DND-41 (cell line): ENCODE measurements around the gene SCCPDH.

Source experiments
- ATAC-seq: fragments of 200-7000 bp; cut with Tn5 transposase; 3 replicates; pipeline ENCODE4 v1.9.1; 2021; ENCODE audit warnings: low read depth; ENCODE audit not compliant: insufficient read depth
- DNase-seq: peaks from one replicate; pipeline ENCODE4 v3.0.0-alpha.2; 2020
- H2AFZ ChIP-seq: 2 replicates; pipeline ENCODE4 v1.6.0; 2012; ENCODE audit warnings: low read depth, low read length
- H3K27ac ChIP-seq: 2 replicates; pipeline ENCODE4 v1.5.1; 2012; ENCODE audit warnings: low read length, inconsistent platforms
- H3K27me3 ChIP-seq: fragments of 200-600 bp; sonication (generic); 2 replicates; pipeline ENCODE4 v1.6.0; 2012; ENCODE audit warnings: low read length, mild to moderate bottlenecking, inconsistent platforms; ENCODE audit not compliant: insufficient read depth, poor library complexity
- H3K36me3 ChIP-seq: 2 replicates; pipeline ENCODE4 v1.5.1; 2012; ENCODE audit warnings: low read length, inconsistent platforms; ENCODE audit not compliant: insufficient read depth
- H3K4me1 ChIP-seq: 2 replicates; pipeline ENCODE4 v1.5.1; 2012; ENCODE audit warnings: mild to moderate bottlenecking, low read length; ENCODE audit not compliant: insufficient read depth
- H3K4me2 ChIP-seq: 2 replicates; pipeline ENCODE4 v1.6.0; 2012; ENCODE audit warnings: mild to moderate bottlenecking, moderate library complexity, low read length, inconsistent platforms; ENCODE audit not compliant: insufficient read depth
- H3K4me3 ChIP-seq, 2 experiments: fragments of 200-600 bp in 1 of 2; shearing (Covaris generic) in 1 of 2; 2 replicates each; pipeline ENCODE4 v1.5.1; 2012 to 2016; ENCODE audit warnings: inconsistent platforms in 2 of 2, low read length in 2 of 2, mild to moderate bottlenecking in 2 of 2, low read depth in 1 of 2, moderate library complexity in 1 of 2
- H3K79me2 ChIP-seq: 2 replicates; pipeline ENCODE4 v1.6.0; 2012; ENCODE audit warnings: low read length, inconsistent platforms; ENCODE audit not compliant: insufficient read depth
- H3K9ac ChIP-seq: 2 replicates; pipeline ENCODE4 v1.6.0; 2012; ENCODE audit warnings: low read depth, mild to moderate bottlenecking, inconsistent platforms, low read length, moderate library complexity
- H3K9me3 ChIP-seq: 2 replicates; pipeline ENCODE4 v1.5.1; 2012; ENCODE audit warnings: low read length, moderate library complexity, mild to moderate bottlenecking, inconsistent platforms; ENCODE audit not compliant: insufficient read depth, severe bottlenecking
- H4K20me1 ChIP-seq: 2 replicates; pipeline ENCODE4 v1.6.0; 2012; ENCODE audit warnings: low read length; ENCODE audit not compliant: insufficient read depth
- EZH2 ChIP-seq: IDR thresholded peaks from 3 replicates; pipeline ENCODE4 v1.6.1; 2012; ENCODE audit warnings: borderline replicate concordance, low read depth, mild to moderate bottlenecking, moderate library complexity, low read length, inconsistent platforms; ENCODE audit not compliant: severe bottlenecking
- TF ChIP-seq, protein P1 (sequence below): IDR thresholded peaks from 2 replicates; pipeline ENCODE4 v1.5.1; 2012; ENCODE audit warnings: borderline replicate concordance, low read length, moderate library complexity, mild to moderate bottlenecking; ENCODE audit not compliant: poor library complexity, severe bottlenecking; ENCODE audit errors: extremely low read depth

Gene SCCPDH

DNA sequence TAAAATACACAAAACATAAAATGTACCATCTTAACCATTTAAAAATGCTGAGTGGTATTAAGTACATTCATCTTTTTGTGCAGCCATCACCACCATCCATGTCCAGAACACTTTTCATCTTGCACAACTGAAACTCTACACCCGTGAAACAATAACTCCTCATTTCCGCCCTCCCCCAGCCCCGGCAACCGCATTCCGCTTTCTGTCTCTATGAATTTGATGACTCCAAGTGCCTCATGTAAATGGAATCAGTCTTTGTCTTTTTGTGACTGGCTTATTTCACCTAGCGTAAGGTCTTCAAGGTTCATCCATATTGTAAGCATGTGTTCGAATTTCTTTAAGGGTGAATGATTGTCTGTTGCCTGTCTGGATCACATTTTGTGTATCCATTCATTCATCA lies 37.2 kb downstream of the SCCPDH start:
- no peak for ATAC-seq
- Histone ChIP-seq H3K27ac (no peak overlapping the region), H3K79me2 (no peaks in the 10 kb centered on the region), H3K36me3 (peaks cover 74% of the 10 kb centered on the region), H3K27me3 (no peaks in the 10 kb centered on the region), H4K20me1 (no peaks in the 10 kb centered on the region), H3K4me3 (no peak overlapping the region), H2AFZ (no peak overlapping the region), H3K4me1 (no peaks in the 10 kb centered on the region), H3K4me2 (no peak overlapping the region), H3K9ac (no peak overlapping the region), H3K9me3 (no peaks in the 10 kb centered on the region)
- no peak for TF ChIP-seq EZH2
- TF ChIP-seq, protein P1, sequence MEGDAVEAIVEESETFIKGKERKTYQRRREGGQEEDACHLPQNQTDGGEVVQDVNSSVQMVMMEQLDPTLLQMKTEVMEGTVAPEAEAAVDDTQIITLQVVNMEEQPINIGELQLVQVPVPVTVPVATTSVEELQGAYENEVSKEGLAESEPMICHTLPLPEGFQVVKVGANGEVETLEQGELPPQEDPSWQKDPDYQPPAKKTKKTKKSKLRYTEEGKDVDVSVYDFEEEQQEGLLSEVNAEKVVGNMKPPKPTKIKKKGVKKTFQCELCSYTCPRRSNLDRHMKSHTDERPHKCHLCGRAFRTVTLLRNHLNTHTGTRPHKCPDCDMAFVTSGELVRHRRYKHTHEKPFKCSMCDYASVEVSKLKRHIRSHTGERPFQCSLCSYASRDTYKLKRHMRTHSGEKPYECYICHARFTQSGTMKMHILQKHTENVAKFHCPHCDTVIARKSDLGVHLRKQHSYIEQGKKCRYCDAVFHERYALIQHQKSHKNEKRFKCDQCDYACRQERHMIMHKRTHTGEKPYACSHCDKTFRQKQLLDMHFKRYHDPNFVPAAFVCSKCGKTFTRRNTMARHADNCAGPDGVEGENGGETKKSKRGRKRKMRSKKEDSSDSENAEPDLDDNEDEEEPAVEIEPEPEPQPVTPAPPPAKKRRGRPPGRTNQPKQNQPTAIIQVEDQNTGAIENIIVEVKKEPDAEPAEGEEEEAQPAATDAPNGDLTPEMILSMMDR, result no peak
- no peak for DNase-seq

DNA sequence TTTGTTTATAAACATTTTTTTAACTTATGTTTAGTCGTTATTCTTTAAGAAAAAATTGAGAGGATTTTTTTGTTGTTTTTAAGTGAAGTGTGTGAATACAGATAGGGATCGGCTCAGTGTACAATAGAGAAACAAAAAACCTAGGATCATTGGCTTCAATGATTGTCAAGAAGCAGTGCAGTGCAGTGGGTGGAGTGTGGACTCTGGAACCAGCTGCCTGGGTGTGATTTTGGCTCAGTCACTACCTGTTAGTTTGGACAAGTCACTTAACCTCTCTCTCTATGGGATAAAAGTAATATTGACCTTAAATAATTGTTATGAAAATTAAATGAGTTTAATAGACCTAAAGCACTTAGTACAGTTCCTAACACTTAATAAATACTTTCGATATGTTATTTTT lies 41.3 kb downstream of the SCCPDH start:
- DNase-seq (no peak), ATAC-seq (no peak)
- Histone ChIP-seq H4K20me1 (no peaks in the 10 kb centered on the region), H3K4me3 (no peak overlapping the region), H3K36me3 (peaks cover 91% of the 10 kb centered on the region), H3K79me2 (no peaks in the 10 kb centered on the region), H3K9ac (no peak overlapping the region), H3K9me3 (no peaks in the 10 kb centered on the region), H3K27me3 (no peaks in the 10 kb centered on the region), H3K4me1 (no peaks in the 10 kb centered on the region), H2AFZ (no peak overlapping the region), H3K27ac (no peak overlapping the region), H3K4me2 (no peak overlapping the region)
- TF ChIP-seq, protein P1, result no peak
- TF ChIP-seq EZH2, result no peak

DNA sequence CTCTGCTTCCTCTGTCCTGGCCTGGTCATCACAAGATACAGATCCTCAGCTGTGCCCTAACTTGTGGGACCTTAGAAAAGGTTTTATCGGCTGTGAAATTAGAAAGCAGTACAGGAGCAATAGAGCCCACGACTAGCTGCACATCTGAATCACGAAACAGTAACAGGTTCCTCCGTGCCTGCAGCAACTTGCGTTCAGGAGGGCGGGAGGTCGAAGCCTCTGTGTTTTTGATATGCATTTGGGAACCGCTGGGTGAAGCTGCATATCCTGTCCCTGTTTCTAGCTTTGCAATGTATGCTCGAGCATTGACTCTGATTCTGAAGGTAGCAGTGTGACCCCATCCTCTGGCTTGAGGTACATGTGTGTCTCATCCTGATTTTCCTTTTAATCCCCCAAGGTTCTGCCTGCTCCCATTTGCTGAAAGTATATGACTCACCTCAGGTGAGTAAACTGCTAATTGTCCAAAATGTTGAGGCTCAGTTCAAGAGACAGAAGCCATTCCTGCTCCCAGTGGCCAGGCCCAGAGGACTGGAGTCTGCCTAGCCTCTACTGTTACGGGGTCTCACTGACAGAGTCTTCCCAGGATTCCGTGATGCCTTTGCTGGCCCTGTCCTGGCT lies 44.3 kb downstream of the SCCPDH start:
- TF ChIP-seq EZH2, result no peak
- TF ChIP-seq, protein P1, result no peak
- no peaks in the 10 kb centered on the region for H4K20me1 ChIP-seq
- no peaks in the 10 kb centered on the region for H3K9me3 ChIP-seq
- H3K4me1 ChIP-seq, result 0 out of 2 replicates have a peak, but pooled peaks cover 7% of the 10 kb centered on the region
- no peak overlapping the region for H3K27ac ChIP-seq
- no peak overlapping the region for H3K4me2 ChIP-seq
- H3K27me3 ChIP-seq, result no peaks in the 10 kb centered on the region
- no peak overlapping the region for H3K4me3 ChIP-seq
- H2AFZ ChIP-seq, result no peak overlapping the region
- DNase-seq (no peak), ATAC-seq (no peak)
- H3K9ac ChIP-seq, result no peak overlapping the region
- peaks cover 88% of the 10 kb centered on the region for H3K36me3 ChIP-seq
- H3K79me2 ChIP-seq, result no peaks in the 10 kb centered on the region
